MCF 10A (cell line): Measurements from ENCODE around the gene TMED1. TPM values are rescaled to one million over a fixed set of nuclear protein-coding genes. Genes with fewer than 3 reads are reported as not detected.

Source experiments
- BruUV-seq: library from RNA; stranded (reverse); fragments of 400-500 nt; replicated peaks from 2 replicates; lab custom pipeline; 2021; lab: Mats Ljungman, UMichigan
- CTCF ChIA-PET: fragments of 300-600 bp; sonication (Branson Sonifier 250); formaldehyde crosslinking; extraction: SDS; loops from one replicate; lab custom pipeline; 2021; ENCODE audit warnings: antibody characterized with exemption, inconsistent platforms; lab: Yijun Ruan, JAX
- POLR2A ChIA-PET: fragments of 300-600, 350-650 bp; sonication (Branson Sonifier 250); formaldehyde crosslinking; extraction: SDS; loops from one replicate; lab custom pipeline; 2020; ENCODE audit warnings: antibody characterized with exemption, inconsistent platforms; lab: Yijun Ruan, JAX
- DNase-seq: peaks from one replicate; pipeline ENCODE4 v3.0.0-alpha.2; 2018; ENCODE audit not compliant: unreplicated experiment
- H3K27ac Mint-ChIP-seq: one replicate; pipeline ENCODE4 v1.8.0; 2022; ENCODE audit warnings: mild to moderate bottlenecking, low read depth, mixed read lengths; ENCODE audit not compliant: unreplicated experiment
- H3K27me3 Mint-ChIP-seq: one replicate; pipeline ENCODE4 v1.8.0; 2022; ENCODE audit warnings: mixed read lengths; ENCODE audit not compliant: insufficient read depth, unreplicated experiment
- H3K36me3 Mint-ChIP-seq: one replicate; pipeline ENCODE4 v1.8.0; 2022; ENCODE audit warnings: mild to moderate bottlenecking, moderate library complexity, mixed read lengths; ENCODE audit not compliant: insufficient read depth, unreplicated experiment
- H3K4me1 Mint-ChIP-seq: one replicate; pipeline ENCODE4 v1.8.0; 2022; ENCODE audit warnings: mixed read lengths; ENCODE audit not compliant: insufficient read depth, unreplicated experiment
- H3K4me3 Mint-ChIP-seq: one replicate; pipeline ENCODE4 v1.8.0; 2022; ENCODE audit warnings: mild to moderate bottlenecking, moderate library complexity, mixed read lengths; ENCODE audit not compliant: unreplicated experiment
- H3K9me3 Mint-ChIP-seq: one replicate; pipeline ENCODE4 v1.8.0; 2022; ENCODE audit warnings: mixed read lengths; ENCODE audit not compliant: unreplicated experiment
- intact Hi-C: fragments of 100-400 bp; cut with micrococcal nuclease; formaldehyde crosslinking; loops from 2 replicates; pipeline ENCODE4 v1.14.1; 2022
- total RNA-seq: library from RNA; stranded (reverse); gene quantifications from 2 replicates; pipeline ENCODE4 v1.2.3, GENCODE V29; 2022
- TF ChIP-seq, protein P1 (sequence below): fragments of 200-600 bp; IDR thresholded peaks from one replicate; pipeline ENCODE4 v1.8.0; 2022; ENCODE audit warnings: antibody characterized with exemption, mild to moderate bottlenecking; ENCODE audit not compliant: unreplicated experiment

Gene TMED1
- total RNA-seq, 1 experiment from 2014 or later, result 23.2 TPM

DNA sequence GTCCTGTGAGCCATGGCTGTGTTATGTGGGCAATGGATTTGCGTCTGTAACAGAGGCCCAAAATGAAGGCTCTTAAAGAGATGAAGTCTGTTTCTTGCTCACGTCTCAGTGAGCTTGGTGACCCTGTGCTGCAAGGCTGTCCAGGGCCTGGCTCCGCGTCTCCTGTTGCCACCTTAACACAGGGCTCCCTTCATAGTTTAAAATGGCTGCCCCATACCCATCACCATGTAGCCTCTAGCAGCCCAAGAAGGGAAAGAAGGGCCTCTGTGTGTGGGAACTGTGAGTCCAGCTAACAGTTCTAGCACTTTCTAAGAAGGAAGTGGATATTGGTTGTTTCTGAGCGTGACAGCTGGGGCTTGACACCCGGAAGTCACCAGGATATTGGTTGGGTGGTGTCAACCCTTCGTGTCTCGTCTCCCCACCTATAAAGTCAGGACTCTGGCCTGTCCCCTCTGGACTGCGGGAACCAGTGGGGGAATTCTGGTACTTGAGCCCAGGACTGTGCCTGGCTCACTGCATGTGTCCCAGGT lies 20.9 kb downstream of the TMED1 start:
- Mint-ChIP-seq H3K36me3 (peaks cover 30% of the 10 kb centered on the region), H3K4me3 (no peak overlapping the region), H3K27me3 (no peaks in the 10 kb centered on the region), H3K4me1 (no peaks in the 10 kb centered on the region), H3K9me3 (no peaks in the 10 kb centered on the region), H3K27ac (no peak overlapping the region)
- intact Hi-C loops, result no loop called here
- TF ChIP-seq, protein P1, sequence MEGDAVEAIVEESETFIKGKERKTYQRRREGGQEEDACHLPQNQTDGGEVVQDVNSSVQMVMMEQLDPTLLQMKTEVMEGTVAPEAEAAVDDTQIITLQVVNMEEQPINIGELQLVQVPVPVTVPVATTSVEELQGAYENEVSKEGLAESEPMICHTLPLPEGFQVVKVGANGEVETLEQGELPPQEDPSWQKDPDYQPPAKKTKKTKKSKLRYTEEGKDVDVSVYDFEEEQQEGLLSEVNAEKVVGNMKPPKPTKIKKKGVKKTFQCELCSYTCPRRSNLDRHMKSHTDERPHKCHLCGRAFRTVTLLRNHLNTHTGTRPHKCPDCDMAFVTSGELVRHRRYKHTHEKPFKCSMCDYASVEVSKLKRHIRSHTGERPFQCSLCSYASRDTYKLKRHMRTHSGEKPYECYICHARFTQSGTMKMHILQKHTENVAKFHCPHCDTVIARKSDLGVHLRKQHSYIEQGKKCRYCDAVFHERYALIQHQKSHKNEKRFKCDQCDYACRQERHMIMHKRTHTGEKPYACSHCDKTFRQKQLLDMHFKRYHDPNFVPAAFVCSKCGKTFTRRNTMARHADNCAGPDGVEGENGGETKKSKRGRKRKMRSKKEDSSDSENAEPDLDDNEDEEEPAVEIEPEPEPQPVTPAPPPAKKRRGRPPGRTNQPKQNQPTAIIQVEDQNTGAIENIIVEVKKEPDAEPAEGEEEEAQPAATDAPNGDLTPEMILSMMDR, result no peak
- POLR2A ChIA-PET, result no interaction called here
- CTCF ChIA-PET, result no interaction called here
- DNase-seq, result no peak
- no TSS peak for BruUV-seq

DNA sequence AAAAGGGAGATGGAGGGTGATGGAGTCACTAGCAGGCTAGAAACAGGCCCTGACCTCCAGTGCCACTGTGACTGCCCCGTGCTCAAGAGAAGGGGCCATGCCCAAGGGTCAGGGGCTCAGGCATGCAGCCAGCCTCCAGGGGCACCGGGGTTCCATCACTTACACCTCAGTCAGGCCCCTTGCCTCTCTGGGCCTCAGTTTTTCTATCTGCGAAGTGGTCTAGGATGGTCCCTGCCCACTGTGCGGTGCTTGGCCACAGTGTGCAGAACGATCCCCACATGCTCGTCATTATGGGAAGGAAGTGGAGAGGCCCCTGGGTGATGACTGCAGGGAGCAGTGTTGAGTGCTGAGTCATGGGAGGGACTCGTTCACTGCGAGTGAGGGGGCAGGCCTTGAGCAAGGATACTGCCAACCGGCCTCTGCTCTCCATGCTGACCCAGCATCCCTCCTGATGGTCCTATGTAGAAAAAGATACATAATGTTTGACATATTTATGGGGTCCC lies 23.1 kb downstream of the TMED1 start:
- H3K27ac Mint-ChIP-seq, result peak overlapping the region; percentile 67
- H3K36me3 Mint-ChIP-seq, result peaks cover 41% of the 10 kb centered on the region
- peak; percentile 82 for DNase-seq
- H3K4me1 Mint-ChIP-seq, result peaks cover 15% of the 10 kb centered on the region
- intact Hi-C loops, result no loop called here
- ChIA-PET POLR2A (no interaction called here), CTCF (interaction anchor here (0.6 kb wide), 1 partner anchor 97 kb away, joined by 3 read pairs; no protein-coding TSS in a partner anchor)
- H3K4me3 Mint-ChIP-seq, result no peak overlapping the region
- H3K27me3 Mint-ChIP-seq, result no peaks in the 10 kb centered on the region
- no TSS peak for BruUV-seq
- peaks cover 10% of the 10 kb centered on the region for H3K9me3 Mint-ChIP-seq
- TF ChIP-seq, protein P1, result no peak

DNA sequence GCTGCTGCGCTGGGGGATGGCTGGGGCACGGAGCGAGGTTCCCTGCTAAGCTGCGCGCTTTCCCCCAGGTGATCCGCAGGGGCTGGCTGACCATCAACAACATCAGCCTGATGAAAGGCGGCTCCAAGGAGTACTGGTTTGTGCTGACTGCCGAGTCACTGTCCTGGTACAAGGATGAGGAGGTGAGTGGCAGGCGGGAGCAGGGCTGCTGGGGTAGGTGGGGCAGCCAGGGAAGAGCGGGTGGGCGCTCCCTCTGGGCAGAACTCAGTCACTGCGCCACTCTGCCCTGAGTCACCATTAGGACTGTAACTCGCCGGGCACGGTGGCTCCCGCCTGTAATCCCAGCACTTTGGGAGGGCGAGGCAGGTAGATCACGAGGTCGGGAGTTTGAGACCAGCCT lies 23.8 kb downstream of the TMED1 start:
- no peak overlapping the region for H3K4me3 Mint-ChIP-seq
- peaks cover 41% of the 10 kb centered on the region for H3K36me3 Mint-ChIP-seq
- TF ChIP-seq, protein P1, result no peak
- no peak overlapping the region for H3K27ac Mint-ChIP-seq
- ChIA-PET POLR2A (no interaction called here), CTCF (no interaction called here)
- H3K4me1 Mint-ChIP-seq, result peaks cover 15% of the 10 kb centered on the region
- BruUV-seq, result no TSS peak
- no peaks in the 10 kb centered on the region for H3K27me3 Mint-ChIP-seq
- no peak for DNase-seq
- intact Hi-C loops, result no loop called here
- peaks cover 10% of the 10 kb centered on the region for H3K9me3 Mint-ChIP-seq

DNA sequence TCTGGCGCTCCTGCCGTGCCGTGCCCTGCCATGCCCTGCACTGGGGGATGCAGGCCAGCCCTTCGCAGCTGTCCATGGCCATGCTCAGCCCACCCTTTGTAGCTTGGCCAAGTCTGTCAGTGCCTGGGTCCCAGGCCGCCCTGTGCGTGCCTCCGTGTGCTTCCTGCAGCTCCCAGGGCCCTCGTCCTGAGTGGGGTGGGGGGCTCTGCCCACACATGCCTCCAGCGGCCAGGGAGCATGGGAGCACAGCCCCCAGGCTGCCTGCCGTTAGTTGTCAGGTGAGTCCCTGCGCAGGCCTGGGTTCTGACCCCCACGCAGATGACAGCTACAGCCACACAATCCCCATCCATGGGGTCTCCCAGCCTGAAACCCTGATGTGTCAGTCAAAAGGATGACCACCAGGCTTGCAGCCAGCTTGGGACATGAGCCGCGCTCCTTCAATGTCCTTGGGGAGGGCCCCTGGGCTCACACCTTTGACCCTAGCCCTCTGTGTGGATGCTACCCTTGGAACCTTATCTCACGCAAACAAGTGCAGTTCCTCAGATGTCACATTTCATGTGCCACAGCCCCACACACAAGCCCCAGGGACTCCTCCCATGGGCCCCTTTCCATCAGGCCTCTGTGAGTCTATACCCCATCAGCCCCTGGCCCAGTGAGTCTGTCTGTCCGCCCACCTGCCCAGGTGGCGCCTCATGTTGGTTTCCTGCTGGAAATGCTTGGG lies 24.5 kb downstream of the TMED1 start:
- DNase-seq, result no peak
- Mint-ChIP-seq H3K4me1 (peaks cover 15% of the 10 kb centered on the region), H3K9me3 (peaks cover 10% of the 10 kb centered on the region), H3K4me3 (no peak overlapping the region), H3K27ac (no peak overlapping the region), H3K27me3 (no peaks in the 10 kb centered on the region), H3K36me3 (peaks cover 36% of the 10 kb centered on the region)
- CTCF ChIA-PET, result interaction anchor here (1.2 kb wide), 1 partner anchor 230 kb away, joined by 4 read pairs; no protein-coding TSS in a partner anchor
- intact Hi-C loops, result no loop called here
- TF ChIP-seq, protein P1, result no peak
- POLR2A ChIA-PET, result no interaction called here
- no TSS peak for BruUV-seq
